RWPE2 (cell line): Measurements from ENCODE around the gene MRPL36.
"Not testable (repeated sequence)": the region's sequence is repeated elsewhere in the genome, so short reads cannot be mapped to it uniquely, and the experiment has no call there.

Experiments used
- ATAC-seq: fragments of 200-7000 bp; cut with Tn5 transposase; 3 replicates; pipeline ENCODE4 v1.9.1; 2021; ENCODE audit warnings: low read depth
- DNase-seq: peaks from one replicate; pipeline ENCODE4 v3.0.0-alpha.2; 2020; ENCODE audit warnings: low spot score
- H3K27ac ChIP-seq: fragments of 450-650 bp; 2 replicates; pipeline ENCODE4 v1.5.1; 2017; ENCODE audit warnings: mild to moderate bottlenecking; ENCODE audit not compliant: poor library complexity, severe bottlenecking
- H3K27me3 ChIP-seq: fragments of 250-450 bp; sonication (Bioruptor Pico); 2 replicates; pipeline ENCODE4 v1.5.1; 2021; ENCODE audit warnings: mild to moderate bottlenecking, moderate library complexity; ENCODE audit not compliant: insufficient read depth, poor library complexity, severe bottlenecking
- H3K36me3 ChIP-seq: fragments of 250-450 bp; sonication (Bioruptor Pico); 2 replicates; pipeline ENCODE4 v1.5.1; 2020; ENCODE audit warnings: low read depth, mild to moderate bottlenecking, moderate library complexity
- H3K4me1 ChIP-seq: fragments of 250-450 bp; sonication (Bioruptor Pico); 2 replicates; pipeline ENCODE4 v1.5.1; 2021; ENCODE audit warnings: mild to moderate bottlenecking, moderate library complexity; ENCODE audit not compliant: insufficient read depth, poor library complexity, severe bottlenecking
- H3K4me3 ChIP-seq: fragments of 250-450 bp; sonication (Bioruptor Pico); 2 replicates; pipeline ENCODE4 v1.5.1; 2021; ENCODE audit warnings: mild to moderate bottlenecking, moderate library complexity; ENCODE audit not compliant: severe bottlenecking
- H3K9me3 ChIP-seq: fragments of 250-450 bp; sonication (Bioruptor Pico); 2 replicates; pipeline ENCODE4 v1.5.1; 2021; ENCODE audit warnings: mild to moderate bottlenecking, moderate library complexity; ENCODE audit not compliant: severe bottlenecking
- CTCF ChIP-seq: fragments of 450-650 bp; IDR thresholded peaks from one replicate; pipeline ENCODE4 v1.5.1; 2017; ENCODE audit warnings: mild to moderate bottlenecking, moderate library complexity; ENCODE audit not compliant: poor library complexity, severe bottlenecking

MRPL36 gene

GRCh38 chr5:1793966-1794900 lies 5.4 kb downstream of the MRPL36 start:
- Histone ChIP-seq H3K27me3 (no peaks in the 10 kb centered on the region), H3K4me1 (peaks cover 18% of the 10 kb centered on the region), H3K27ac (no peak overlapping the region), H3K4me3 (no peak overlapping the region), H3K9me3 (no peaks in the 10 kb centered on the region), H3K36me3 (peaks cover 19% of the 10 kb centered on the region)
- DNase-seq = no peak
- ATAC-seq = no peak
- TF ChIP-seq CTCF = no peak

GRCh38 chr5:1793301-1793740 lies 6.3 kb downstream of the MRPL36 start:
- H3K4me3 ChIP-seq = no peak overlapping the region
- peaks cover 14% of the 10 kb centered on the region for H3K4me1 ChIP-seq
- no peaks in the 10 kb centered on the region for H3K27me3 ChIP-seq
- ATAC-seq (no peak), DNase-seq (no peak)
- no peaks in the 10 kb centered on the region for H3K9me3 ChIP-seq
- H3K27ac ChIP-seq = peak overlapping the region; percentile 16
- peaks cover 14% of the 10 kb centered on the region for H3K36me3 ChIP-seq
- TF ChIP-seq CTCF = no peak

GRCh38 chr5:1792842-1793266 lies 6.8 kb downstream of the MRPL36 start:
- H3K36me3 ChIP-seq = peaks cover 9% of the 10 kb centered on the region
- ATAC-seq (no peak), DNase-seq (no peak)
- no peak overlapping the region for H3K4me3 ChIP-seq
- H3K4me1 ChIP-seq = peaks cover 14% of the 10 kb centered on the region
- no peak for TF ChIP-seq CTCF
- H3K9me3 ChIP-seq = no peaks in the 10 kb centered on the region
- peak overlapping the region; percentile 16 for H3K27ac ChIP-seq
- H3K27me3 ChIP-seq = no peaks in the 10 kb centered on the region

- DNase-seq = no peak
- peak overlapping the region; percentile 72 for H3K27ac ChIP-seq
- peaks cover 14% of the 10 kb centered on the region for H3K4me1 ChIP-seq
- H3K36me3 ChIP-seq = no peaks in the 10 kb centered on the region
- no peaks in the 10 kb centered on the region for H3K27me3 ChIP-seq
- TF ChIP-seq CTCF = no peak
- H3K9me3 ChIP-seq = no peaks in the 10 kb centered on the region
- no peak overlapping the region for H3K4me3 ChIP-seq
- no peak for ATAC-seq
Observed at GRCh38 chr5:1791176-1791575, 8.5 kb downstream of the MRPL36 start.

GRCh38 chr5:1789834-1790471 lies 9.7 kb downstream of the MRPL36 start:
- Histone ChIP-seq H3K27me3 (no peaks in the 10 kb centered on the region), H3K4me1 (peaks cover 14% of the 10 kb centered on the region), H3K27ac (peak overlapping the region; percentile 72), H3K36me3 (no peaks in the 10 kb centered on the region), H3K4me3 (peak overlapping the region; percentile 1), H3K9me3 (no peaks in the 10 kb centered on the region)
- ATAC-seq (peak; percentile 84), DNase-seq (no peak)
- no peak for TF ChIP-seq CTCF

- not testable (repeated sequence) for H3K36me3 ChIP-seq, H3K27me3 ChIP-seq, DNase-seq, H3K9me3 ChIP-seq
- H3K4me3 ChIP-seq = peak overlapping the region; percentile 1
- H3K4me1 ChIP-seq = peaks cover 14% of the 10 kb centered on the region
- peak; percentile 54 for ATAC-seq
- peak overlapping the region; percentile 72 for H3K27ac ChIP-seq
Observed at GRCh38 chr5:1789438-1789833, 10.2 kb downstream of the MRPL36 start.
